HG03571 (cell line): ENCODE data around the gene PTPRG.
"Not testable (repeated sequence)": the region's sequence is repeated elsewhere in the genome, so short reads cannot be mapped to it uniquely, and the experiment has no call there.

Experiments
- ATAC-seq: cut with Tn5 transposase; IDR thresholded peaks from one replicate; pipeline ENCODE4 v1.9.1; 2021; ENCODE audit not compliant: unreplicated experiment

The PTPRG gene

DNA sequence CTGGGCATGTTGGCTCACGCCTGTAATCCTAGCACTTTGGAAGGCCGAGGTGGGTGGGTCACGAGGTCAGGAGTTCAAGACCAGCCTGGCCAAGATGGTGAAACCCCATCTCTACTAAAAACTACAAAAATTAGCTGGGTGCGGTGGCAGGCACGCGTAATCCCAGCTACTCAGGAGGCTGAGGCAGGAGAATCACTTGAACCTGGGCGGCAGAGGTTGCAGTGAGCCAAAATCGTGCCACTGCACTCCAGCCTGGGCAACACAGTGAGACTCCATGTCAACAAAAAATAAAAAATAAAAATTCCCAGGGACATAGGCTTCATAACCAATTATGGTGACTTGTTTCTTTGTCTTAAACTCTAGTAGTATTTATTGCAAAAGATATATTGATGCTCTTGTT lies 155.3 kb downstream of the PTPRG start:
- ATAC-seq, result not testable (repeated sequence)

DNA sequence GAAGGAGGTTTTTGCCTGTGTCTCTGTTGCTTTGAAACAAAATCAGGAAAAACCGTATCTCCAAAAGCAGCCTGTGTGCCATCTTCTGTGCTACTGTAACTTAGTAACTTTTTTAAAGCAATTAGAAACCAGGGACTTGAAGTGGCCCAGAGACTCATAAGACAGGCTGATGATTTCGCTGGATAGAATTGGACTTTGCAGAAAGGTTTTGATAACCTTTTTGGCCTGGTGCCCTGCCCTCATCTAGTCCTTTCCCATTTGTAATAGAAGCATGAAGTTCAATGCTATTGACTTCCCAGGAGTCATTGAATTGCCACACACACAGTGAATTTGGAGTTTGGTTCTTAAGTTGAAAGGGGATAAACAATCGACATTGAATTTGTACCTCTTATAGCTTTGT lies 157.2 kb downstream of the PTPRG start:
- ATAC-seq, result no peak

- ATAC-seq, result no peak
These were observed 158.1 kb downstream of the PTPRG start for GRCh38 chr3:61719278-61719977.

GRCh38 chr3:61723038-61723437 lies 161.7 kb downstream of the PTPRG start:
- no peak for ATAC-seq

- peak; percentile 88 for ATAC-seq
These were observed 162.8 kb downstream of the PTPRG start for GRCh38 chr3:61724183-61724582.

GRCh38 chr3:61724801-61725200 lies 163.4 kb downstream of the PTPRG start:
- no peak for ATAC-seq

GRCh38 chr3:61725851-61726333 lies 164.5 kb downstream of the PTPRG start:
- no peak for ATAC-seq

DNA sequence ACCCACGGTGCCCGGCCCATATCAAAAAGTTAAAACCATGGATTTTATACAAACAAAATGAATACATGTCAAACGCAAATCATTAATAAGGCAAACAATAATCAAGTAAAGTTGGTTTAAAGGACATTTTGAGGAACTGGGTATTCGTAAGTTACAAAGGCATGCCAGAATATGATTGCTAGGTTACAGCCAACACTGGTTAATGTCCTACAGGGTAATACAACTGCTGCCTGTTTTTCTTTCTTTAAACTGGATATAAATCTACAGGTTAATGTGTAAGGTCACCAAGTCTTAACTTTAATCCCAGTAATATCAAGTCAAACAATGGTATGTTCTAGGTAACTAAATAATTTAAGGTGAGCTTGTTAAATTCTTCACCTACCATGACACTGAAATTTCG lies 166.1 kb downstream of the PTPRG start:
- no peak for ATAC-seq

- no peak for ATAC-seq
These were observed 167.8 kb downstream of the PTPRG start for GRCh38 chr3:61729038-61729634.

- ATAC-seq, result no peak
These were observed 168.7 kb downstream of the PTPRG start for GRCh38 chr3:61730056-61730455.

- no peak for ATAC-seq
These were observed 169.3 kb downstream of the PTPRG start for GRCh38 chr3:61730577-61731231.

DNA sequence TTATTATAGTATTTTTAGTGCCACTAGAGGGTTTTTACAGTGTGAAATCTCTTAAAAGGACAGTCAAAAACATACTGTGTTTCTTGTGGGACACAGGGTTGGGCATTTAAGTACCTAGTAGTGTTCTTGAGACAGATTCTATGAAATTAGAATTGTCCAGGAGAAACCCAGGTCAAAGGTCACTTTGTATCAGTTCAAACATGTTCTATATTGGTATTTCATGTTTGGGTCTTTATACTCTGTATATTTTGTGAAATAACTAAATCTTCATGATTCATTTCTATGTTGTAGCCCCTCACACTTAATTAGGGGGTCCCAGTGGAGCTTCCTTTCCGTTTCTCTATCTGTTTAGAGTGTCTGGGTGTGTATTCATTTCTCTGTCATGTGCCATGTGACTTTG lies 171.6 kb downstream of the PTPRG start:
- no peak for ATAC-seq

- ATAC-seq, result no peak
These were observed 172.5 kb downstream of the PTPRG start for GRCh38 chr3:61733876-61734275.

GRCh38 chr3:61734749-61735686 lies 173.6 kb downstream of the PTPRG start:
- no peak for ATAC-seq

- no peak for ATAC-seq
These were observed 175.1 kb downstream of the PTPRG start for GRCh38 chr3:61736506-61736905.

DNA sequence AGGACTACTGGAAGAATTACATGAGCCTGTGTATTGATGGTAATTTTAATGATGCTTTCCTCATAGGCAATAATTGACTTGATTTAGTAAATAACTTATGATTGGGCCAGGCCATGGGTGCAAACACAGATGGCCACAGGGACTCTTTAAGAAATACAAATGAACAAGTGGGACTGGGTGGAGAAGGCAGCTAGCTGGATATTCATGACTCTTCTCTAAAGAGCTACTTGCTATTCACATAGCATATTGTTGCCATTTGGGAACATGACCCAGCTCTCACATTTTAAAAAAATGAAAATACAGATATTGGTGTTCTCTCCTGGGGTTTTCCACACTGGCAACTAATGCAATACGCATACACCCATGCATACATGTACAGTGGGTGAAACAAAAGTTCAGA lies 178.3 kb downstream of the PTPRG start:
- ATAC-seq, result no peak

- ATAC-seq, result no peak
These were observed 179.1 kb downstream of the PTPRG start for GRCh38 chr3:61740494-61740893.

- ATAC-seq, result no peak
These were observed 180.2 kb downstream of the PTPRG start for GRCh38 chr3:61741551-61741950.

DNA sequence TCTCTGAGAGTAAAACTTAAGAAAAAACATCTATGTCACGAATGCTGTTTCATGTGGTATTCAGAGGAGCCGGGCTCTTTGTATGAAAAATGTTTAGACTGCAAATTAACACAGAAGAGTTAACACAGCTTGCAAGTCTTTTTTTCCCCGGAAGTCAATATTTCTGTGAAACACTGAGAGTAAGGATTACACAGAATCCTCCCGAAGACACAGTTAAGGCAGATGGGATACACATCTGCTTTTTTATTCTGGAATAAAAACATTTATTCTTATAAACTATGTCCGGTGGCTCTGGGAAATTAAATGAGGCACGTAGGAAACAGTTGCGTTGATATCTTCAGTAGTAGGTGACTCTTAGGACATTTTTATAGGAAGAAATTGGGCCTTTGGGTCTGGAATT lies 180.6 kb downstream of the PTPRG start:
- ATAC-seq, result no peak

DNA sequence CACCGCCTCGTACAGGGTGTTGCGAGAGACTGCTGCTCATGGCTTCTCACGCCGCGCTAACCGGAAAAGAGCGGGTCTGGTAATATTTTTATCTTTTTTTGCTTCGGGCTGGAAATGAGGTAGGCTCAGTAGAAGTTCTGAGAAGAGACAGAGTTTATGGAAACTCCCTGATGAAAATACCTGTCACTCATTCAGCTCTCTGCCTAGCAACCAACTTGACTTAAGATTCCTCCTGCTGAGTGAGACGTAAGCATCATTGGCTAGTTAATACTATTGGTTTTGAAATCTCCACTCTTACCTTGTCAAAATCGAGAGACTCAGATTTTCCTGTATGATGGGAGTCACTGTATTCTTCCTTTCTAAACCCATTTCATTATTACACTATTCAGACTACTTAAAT lies 181.7 kb downstream of the PTPRG start:
- ATAC-seq, result no peak

DNA sequence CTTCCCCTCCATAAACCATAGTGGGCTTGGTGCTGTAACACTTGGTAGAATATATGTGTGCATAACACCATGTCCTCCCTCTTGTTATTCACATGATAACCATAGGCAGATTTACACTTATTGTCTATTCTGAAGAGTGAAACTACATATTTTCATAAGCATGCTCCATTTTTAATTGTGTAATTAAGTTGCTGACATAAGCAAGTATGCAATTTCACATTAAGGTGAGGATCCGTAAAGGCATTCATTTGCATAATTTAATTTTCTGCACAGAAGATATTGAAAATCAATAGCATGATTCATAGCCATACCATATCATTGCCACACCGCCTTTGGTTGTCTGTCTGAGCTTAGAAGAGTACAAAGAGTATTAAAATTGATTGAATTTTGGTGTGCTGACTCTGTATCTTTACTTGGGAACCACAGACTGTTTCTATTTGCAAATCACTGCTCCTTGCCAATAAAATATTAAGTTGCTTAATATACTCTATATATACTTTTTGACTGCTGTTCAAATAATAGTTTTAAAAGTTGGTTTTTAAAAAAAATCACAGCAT lies 182.4 kb downstream of the PTPRG start:
- ATAC-seq, result no peak
